ENCODE results near the gene TMEM150B.
A peak's percentile ranks its signal among the peaks of the same experiment; 100 is the strongest.

The TMEM150B gene

DNA sequence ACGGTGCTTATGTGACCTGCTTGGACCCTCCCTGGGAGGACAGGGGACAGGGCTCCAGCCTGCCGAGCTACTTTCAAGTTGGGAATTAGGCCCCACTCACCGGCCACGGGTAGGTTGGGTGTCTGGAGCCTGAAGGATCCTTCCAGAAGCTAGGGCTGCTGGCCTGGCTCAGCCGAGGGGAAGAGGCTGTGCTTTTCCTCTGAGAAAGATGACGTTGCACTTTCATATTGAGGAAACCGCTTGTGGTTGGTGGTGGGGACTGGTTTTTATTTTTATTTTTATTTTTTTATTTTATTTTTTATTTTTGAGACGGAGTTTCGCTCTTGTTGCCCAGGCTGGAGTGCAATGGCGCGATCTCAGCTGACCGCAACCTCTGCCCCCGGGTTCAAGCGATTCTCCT is at the start of gene TMEM150B:
TMEM150B (minus strand) TSS at position 170 of the 400 bp plus-strand sequence. CDS start 4,305 bp downstream, outside the sequence.
- peak; percentile 68 for DNase-seq

- DNase-seq: no peak
These were observed 49.0 kb upstream of the TMEM150B start for GRCh38 chr19:55373993-55374757.

DNA sequence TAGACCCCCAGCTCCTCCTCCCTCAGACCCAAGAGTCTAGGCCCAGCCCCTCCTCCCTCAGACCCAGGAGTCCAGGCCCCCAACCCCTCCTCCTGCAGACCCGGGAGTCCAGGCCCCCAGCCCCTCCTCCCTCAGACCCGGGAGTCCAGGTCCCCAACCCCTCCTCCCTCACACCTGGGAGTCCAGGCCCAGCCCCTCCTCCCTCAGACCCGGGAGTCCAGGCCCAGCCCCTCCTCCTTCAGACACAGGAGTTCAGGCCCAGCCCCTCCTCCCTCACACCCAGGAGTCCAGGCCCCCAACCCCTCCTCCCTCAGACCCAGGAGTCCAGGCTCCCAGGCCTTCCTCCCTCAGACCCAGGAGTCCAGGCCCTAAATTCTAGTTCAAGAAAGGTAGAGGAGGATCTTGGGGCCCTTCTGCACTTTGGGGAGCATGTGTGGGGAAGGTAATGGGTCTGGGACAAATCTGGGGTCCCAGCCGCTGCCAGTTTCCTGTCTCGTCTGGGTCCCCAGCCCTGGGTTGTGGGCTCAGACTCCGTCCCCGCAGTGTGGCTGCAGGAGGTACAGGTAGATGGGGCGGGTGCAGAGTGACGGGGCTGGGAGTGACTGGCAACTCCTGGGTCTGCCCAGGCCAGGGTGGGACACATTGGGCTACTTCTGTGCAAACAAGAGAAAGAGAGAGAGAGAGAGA is 48.3 kb upstream of the TMEM150B start:
- no peak for DNase-seq

GRCh38 chr19:55372316-55373081 is 47.4 kb upstream of the TMEM150B start:
- DNase-seq: no peak

DNA sequence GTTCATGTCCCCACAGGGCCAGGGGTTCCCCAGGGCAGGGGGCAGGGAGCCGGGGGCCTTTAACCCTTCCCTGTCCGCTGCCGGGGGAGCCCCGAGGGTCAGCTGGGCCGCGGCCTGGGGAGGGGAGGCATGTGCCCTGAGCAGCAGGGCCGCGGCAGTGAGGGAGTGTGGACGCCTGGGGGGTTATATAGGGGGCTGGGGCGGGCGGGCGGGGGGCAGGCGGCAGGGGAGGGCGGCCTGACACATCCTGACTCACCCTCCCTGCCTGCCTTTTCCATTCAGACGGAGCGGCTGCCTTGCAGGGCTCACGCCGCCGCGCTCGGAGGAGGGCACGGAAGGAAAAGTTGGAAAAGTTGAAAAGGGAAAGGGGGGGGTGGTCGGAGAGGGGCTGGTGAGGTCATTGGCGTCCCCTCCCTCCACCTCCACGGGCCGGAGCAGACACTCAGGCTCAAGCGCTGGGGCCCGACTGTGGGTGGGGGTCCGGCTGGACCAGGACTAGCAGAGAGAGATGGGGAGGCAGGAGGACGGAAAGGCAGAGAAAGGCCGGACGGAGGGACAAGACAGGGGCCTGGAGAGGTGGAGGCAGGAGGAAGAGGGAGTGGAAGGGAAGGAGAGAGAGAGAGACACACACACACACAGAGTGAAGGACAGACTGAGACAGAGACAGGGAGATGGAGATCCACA is 45.3 kb upstream of the TMEM150B start, which contains the start of gene IL11:
IL11 (minus strand) TSS at position 159 of the 684 bp plus-strand sequence; CDS start at position 6, 153 bp downstream.
- no peak for DNase-seq

GRCh38 chr19:55369653-55370304 is 44.6 kb upstream of the TMEM150B start:
- peak; percentile 57 for DNase-seq

GRCh38 chr19:55368701-55369563 is 43.8 kb upstream of the TMEM150B start:
- DNase-seq: peak; percentile 46

- no peak for DNase-seq
These were observed 43.0 kb upstream of the TMEM150B start for GRCh38 chr19:55368106-55368505.

- DNase-seq: no peak
These were observed 41.6 kb upstream of the TMEM150B start for GRCh38 chr19:55366790-55367189.

DNA sequence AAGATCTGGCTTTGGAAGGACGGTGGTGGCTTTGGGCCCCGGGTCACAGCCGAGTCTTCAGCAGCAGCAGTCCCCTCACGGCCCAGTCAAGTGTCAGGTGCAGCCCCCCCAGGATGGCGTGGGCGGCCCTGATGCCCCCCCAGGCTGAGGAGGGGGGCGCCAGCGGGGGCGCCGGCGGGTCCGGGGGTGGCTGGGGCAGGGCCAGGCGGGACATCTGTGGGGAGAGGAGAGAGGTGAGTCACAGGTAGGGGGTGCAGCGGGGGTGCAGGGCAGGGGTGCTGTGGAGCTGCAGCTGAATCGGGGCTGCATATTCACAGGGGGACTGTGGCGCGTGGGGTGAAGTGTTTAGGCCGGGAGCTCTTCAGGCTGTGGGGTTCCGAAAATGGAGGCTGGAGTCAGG is 40.8 kb upstream of the TMEM150B start:
- DNase-seq: no peak

DNA sequence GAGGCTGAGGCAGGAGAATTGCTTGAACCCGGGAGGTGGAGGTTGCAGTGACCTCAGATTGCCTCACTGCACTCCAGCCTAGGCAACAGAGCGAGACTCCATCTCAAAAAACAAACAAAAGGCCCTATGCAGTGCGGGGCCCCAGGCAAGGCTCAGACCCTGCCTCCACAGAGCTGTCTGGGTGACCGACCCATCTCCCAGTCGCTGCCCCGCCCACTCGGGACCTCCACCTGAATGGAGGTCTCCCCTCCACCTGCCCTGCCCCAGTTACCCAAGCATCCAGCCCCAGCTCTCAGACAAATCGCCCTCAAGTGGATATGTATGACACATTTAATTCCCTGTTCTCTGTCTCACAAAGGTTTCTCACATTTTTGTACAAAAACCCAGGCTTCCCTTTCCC is 40.1 kb upstream of the TMEM150B start:
- DNase-seq: no peak

DNA sequence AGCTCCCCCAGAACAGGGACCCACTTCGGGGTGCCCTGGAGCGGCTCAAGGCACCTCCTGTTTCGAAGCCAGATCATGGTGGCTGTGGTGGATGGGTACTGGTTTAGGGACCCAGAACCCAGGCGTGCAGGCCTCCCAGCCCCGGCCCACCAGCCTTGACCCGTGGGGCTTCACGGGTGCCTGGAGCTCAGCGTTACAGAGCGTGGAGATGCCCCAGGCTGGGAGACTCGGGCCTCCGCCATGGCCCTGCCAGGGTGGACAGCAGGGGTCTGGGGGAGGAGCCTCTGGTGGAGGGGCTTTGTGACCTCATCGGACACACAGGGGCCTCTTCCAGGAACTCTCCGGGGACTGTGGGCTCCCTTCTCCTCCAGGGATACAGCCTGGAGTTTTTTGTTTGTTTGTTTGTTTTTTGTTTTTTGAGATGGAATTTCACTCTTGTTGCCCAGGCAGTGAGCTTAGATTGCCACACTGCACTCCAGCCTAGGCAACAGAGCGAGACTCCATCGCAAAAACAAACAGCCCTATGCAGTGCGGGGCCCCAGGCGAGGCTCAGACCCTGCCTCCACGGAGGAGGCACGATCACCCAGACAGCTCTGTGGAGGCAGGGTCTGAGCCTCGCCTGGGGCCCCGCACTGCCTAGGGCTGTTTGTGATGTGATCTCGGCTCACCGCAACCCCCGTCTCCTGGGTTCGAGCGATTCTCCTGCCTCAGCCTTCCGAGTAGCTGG is 38.0 kb upstream of the TMEM150B start, which contains the start of gene GARIN5B:
GARIN5B (minus strand) TSS at position 271 of the 727 bp plus-strand sequence; CDS start at position 77, 194 bp downstream.
- DNase-seq: no peak

GRCh38 chr19:55362174-55362989 is 37.2 kb upstream of the TMEM150B start:
- no peak for DNase-seq

DNA sequence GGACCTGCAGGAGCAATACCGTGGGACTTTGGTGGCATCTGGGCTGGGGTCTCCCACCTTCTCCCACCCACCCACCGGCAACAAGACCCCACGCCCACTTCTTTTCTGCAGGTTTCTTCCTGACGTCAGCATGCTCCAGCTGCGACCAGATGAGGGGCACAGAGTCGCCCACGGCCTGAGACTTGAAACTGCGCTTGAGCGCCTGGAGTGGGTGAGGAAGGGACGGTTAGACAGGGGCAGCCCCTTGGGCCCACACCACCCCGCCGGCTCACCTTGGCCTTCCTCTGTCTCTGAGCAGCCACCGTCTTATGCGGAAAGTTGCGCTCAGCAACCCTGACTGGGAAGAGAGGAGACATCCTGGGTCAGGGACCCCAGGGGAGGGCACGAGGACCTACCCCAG is 35.8 kb upstream of the TMEM150B start:
- DNase-seq: no peak

DNA sequence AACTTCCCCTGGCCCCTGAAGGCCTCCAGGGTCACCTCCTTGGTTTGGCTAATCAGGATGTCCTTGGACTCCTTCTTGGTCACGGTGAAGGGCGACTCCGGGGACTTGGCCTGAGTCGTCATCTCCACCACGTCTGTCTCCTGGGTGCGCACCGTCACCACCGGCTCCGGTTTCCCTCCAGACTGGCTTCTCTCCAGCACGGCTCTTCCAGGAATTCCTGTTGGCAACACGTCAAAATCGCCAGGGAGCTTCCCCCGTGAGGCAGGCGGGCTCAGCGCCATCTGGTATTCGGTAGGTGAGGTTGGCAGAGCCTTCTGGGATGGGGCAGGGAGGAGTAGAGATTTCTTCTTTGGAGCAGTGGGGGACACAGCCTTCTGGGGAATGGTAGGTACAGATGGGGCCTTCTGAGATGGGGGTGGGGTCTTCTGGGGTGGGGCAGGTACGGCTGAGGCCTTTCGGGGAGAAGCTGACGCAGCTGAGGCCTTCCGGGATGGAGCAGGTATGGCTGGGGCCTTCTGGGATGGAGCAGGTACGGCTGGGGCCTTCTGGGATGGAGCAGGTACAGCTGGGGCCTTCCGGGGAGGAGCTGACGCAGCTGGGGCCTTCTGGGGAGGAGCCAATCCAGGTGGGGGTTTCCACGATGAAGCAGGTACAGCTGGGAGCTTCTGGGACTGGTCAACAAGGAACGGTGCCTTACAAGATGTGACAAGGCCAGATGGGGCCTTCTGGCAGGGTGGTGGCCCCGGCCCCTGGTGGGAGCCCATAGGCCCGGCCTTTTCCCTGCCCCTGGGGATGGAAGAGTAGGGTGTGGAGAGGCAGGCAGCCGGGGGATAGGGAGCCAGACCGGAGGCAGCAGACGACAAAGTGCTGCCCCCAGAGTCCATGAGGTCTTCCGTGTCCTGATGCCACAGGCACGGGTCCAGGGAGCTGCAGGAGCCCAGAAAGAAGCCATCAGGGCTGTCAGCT is 34.1 kb upstream of the TMEM150B start:
- no peak for DNase-seq

DNA sequence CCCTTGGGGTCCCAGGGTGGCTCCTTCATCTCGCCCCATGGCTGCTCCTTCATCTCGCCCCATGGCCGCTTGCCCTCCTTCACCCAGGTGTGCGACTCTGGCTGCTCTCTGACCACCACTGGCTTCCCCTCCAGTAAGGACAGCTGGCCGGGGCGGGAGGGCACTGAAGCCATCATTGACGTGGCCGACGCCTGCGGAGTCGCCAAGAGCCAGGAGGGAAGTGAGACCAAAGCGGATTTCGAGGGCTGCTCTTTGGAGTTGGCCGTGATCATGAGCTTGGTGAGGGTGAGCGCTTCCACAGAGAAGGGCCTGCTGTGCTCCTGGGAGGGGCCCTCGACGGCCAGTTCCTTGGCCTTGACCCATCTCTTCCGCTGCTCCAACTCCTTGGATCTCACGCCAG is 33.4 kb upstream of the TMEM150B start:
- no peak for DNase-seq

- DNase-seq: no peak
These were observed 30.2 kb upstream of the TMEM150B start for GRCh38 chr19:55355213-55355821.

DNA sequence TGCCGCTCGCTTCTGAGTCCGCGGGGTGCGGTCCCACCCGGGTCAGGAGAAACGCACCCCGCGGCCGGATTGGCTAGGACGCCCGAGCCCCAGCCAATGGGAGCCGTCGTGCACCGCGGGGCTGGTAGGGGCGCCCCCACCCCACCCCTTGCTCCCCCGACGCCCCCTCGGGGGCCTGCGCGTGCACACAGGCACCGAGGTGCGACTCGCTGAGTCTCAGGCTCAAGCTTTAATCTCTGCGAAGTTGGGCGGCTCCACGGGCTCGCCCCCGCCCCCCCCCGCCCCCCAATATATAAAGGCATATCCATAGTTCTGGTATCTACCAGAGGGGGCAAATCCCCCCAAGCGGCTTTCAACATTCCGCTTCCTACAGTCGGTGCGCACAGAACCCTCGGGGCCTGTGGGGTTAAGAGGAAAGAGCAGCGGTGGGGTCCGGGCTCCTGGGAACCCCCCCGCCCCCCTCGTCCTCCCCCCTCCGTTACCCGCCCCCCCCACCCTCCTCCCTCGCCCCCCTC is 29.6 kb upstream of the TMEM150B start, which contains the start of gene COX6B2:
COX6B2 (minus strand) TSS at position 22 of the 515 bp plus-strand sequence. CDS start 198 bp downstream, outside the sequence.
- DNase-seq: peak; percentile 42

All from hematopoietic multipotent progenitor cell treated with erythropoietin and hydrocortisone succinate and interleukin-3 and kit ligand, for 6 days (in vitro differentiated cells).